HG02798 (cell line): ENCODE measurements around the gene ZFAND6.
"Not testable (repeated sequence)": the region's sequence is repeated elsewhere in the genome, so short reads cannot be mapped to it uniquely, and the experiment has no call there.

ENCODE experiments used
- ATAC-seq: cut with Tn5 transposase; IDR thresholded peaks from one replicate; pipeline ENCODE4 v1.9.1; 2021; ENCODE audit warnings: mild to moderate bottlenecking; ENCODE audit not compliant: unreplicated experiment, poor library complexity

The ZFAND6 gene

DNA sequence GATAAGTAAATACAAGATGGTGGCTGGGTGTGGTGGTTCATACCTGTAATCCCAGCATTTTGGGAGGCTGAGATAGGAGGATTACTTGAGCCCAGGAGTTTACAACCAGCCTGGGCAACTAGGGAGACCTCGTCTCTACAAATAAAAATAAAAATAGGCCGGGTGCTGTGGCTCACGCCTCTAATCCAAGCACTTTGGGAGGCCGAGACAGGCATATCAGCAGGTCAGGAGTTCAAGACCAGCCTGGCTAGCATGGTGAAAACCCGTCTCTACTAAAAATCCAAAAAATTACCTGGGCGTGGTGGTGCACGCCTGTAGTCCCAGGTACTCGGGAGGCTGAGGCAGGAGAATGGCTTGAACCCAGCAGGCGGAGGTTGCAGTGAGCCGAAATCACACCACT is 14.3 kb upstream of the ZFAND6 start:
- not testable (repeated sequence) for ATAC-seq

DNA sequence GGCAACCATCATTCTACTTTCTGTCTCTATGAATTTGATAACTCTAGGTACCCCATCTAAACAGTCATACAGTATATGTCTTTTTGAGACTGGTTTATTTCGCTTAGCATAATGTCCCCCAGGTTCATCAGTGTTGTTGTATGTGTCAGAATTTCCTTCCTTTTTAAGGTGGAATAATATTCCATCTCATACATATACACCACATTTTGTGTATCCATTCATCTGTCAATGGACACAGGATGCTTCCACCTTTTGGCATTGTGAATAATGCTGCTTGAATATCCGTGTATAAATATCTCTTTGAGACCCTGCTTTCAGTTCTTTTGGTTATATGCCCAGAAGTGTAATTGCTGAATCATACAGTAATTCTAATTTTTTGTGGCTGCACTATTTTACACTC is 10.4 kb upstream of the ZFAND6 start:
- no peak for ATAC-seq

DNA sequence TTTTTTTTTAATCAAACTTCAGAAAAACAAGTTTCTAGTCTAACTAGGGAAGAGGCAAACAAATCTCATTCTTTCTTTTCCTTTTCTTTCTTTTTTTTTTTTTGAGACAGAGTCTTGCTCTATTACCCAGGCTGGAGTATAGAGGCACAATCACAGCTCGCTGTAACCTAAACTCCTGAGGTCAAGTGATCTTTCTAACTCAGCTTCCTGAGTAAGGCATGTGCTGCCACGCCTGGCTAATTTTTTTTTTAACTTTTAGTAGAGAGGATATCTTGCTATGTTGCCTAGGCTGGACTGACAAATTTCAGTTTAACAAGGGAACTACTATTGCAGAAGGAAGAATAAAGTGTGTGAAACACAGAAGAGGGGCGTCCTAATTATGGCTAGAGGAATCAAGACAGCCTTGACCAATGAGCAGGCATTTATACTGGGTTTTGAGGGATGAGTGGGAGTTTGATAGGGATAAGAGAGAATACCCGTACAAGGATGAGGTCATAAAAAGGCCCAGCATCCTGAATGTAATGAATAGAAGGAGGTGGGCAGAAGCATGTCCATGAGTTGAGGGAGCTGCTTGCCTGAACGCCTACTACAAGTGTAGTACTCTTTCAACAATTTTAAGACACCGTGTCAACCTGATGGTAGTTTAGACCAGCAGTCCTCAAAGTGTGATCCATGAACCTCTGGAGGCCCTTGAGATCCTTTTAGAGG is 6.7 kb upstream of the ZFAND6 start:
- ATAC-seq: no peak

DNA sequence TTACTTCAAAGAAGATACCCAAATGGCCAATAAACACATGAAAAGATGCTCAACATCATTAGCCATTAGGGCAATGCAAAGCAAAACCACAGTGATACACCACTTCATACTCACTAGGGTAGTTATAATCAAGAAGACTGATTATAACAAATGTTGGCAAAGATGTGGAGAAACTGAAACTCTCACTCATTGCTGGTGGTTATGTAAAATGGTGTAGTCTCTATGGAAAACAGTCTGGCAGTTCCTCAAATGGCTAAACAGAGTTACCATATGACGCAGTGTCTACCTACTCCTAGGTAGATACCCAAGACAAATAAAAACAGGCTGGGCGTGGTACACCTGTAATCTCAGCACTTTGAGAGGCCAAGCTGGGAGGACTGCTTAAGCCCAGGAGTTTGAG is 3.5 kb upstream of the ZFAND6 start:
- no peak for ATAC-seq

DNA sequence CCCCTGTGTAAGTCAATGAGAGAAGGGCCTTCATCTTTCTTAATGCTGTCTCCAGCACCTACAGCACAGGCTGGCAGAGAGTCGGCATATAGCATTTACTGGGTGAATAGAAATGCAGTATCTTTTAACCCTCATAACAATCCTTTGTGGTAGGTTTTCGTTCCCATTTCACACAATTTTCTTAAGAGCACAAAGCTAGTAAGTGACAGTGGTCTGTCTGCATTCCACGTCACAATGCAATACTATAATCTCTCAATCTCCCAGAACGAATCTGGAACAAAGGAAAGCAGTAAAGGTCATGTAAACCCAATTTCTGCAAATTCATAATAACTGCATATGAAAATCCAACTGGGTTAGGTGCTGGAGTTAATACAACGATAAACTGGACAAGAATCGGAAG is 1.4 kb upstream of the ZFAND6 start:
- ATAC-seq: no peak

DNA sequence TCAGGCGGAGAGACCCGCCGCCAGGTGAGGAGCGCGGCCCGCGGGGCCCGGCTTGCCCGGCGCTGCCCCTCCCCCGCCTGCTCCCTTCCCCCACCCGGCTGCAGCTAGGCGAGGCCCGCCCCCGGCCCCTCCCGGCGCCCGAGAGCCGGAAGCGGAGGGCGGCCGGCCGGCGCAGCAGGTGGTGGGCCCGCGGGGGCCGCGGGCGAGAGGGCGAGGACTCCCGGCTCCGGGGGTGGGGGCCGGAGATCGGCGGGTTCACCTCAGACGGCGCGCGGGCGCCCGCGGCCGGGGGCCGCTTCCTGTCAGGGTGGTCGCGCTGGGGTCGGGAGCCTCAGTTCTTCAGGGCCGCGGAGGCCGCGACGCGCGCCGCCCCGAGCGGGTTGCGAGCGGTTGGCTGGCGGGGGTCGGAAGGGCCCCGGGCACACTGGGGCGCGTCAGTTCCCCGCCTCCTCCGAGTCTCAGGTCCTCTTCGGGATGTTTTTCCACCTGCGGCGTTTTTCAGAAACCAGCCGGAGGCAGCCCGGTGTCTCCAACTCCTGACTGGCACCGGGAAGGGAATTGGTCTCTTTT is 395 bp downstream of the ZFAND6 start:
- ATAC-seq: peak; percentile 60

DNA sequence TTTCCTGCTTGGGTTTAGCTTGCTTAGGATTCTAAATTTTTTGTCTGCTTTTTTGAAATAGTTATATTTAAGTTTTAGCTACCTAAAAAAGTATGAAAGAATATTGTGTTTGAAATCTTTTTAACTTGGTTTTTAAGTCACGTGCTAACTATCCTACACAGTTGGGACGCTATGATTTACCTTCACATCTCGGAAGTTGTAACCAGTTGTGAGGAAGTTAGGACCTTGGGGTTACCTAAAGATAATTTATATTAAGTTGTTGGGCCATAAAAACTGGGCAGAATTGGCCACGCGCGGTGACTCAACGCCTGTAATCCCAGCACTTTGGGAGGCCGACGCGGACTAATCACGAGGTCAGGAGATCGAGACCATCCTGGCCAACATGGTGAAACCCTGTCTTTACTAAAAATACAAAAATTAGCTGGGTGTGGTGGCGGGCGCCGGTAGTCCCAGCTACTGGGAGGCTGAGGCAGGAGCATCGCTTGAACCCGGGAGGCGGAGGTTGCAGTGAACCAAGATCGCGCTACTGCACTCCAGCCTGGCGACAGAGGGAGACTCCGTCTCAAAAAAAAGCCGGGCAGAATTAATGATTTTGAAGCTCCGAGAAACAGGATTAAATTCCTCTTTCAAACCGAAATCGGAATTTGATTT is 1.0 kb downstream of the ZFAND6 start:
- ATAC-seq: no peak

DNA sequence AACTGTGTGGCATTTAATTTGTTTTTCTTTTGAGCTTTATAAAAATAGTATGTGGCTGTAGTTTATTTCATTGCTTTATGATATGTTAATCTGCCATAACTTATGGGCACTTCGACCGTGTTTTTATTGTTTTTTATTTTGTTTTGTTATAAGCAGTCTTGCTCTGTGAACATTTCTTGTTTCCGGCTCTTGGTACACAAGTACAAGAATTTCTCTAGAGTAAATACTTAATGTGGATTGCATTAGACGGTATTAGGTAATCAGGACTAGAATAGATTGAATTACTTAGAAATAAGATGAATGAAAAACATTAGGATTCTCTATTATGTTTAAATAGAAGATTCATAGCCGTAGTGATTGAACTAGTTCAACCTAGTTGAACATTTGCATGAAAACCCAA is 2.1 kb downstream of the ZFAND6 start:
- ATAC-seq: no peak

DNA sequence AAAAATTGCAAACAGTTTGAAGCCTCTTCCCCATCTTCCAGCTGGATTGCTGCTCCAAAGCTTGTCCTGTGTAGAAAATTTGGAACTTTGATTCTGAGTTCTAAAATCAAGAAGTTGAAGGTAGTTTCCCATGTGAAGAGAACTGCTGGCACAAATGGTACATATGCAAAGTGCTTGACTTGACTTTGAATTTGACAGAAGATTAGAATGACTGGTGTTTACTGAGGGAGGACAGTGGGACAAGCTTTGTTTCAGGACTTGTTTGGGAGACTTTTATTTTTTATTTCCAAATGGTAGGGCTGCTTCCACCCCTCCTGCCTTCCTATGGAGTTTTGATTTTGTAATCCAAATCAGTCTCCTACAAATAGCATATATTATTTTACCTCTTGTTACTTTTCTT is 7.4 kb downstream of the ZFAND6 start:
- ATAC-seq: no peak

DNA sequence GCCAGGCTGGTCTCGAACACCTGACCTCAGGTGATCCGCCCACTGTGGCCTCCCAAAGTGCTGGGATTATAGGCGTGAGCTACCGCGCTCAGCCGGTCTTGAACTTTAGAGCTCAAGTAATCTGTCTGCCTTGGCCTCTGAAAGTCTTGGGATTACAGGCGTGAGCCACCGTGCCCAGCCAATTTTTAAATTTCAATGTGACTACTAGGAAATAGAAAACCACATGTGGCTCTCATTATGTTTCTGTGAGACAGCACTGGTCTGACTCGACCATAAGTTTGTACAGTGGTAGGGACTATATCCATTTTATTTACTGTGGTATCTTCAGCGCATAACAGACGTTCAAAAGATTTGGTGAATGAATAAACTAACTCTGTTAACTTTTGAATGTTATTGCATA is 9.1 kb downstream of the ZFAND6 start:
- ATAC-seq: no peak

DNA sequence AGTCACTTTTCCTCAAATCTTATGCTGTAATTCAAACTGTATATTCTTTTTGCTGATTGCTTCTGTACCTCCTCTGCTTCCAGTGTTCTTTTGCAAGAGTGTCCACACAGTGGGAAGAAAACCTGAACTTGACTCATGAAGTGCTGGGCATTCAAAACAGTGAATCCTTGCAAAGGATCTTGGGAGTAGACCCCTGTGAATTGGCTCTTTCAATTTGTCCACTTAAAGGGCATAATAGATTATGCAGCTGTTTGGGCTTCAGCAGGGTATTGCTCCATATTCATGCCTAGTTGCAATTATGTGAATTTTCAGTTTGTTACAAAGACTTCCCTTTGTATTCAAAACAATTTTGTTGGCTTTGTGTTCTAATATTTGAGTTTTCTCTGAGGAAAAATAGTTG is 11.4 kb downstream of the ZFAND6 start:
- no peak for ATAC-seq

DNA sequence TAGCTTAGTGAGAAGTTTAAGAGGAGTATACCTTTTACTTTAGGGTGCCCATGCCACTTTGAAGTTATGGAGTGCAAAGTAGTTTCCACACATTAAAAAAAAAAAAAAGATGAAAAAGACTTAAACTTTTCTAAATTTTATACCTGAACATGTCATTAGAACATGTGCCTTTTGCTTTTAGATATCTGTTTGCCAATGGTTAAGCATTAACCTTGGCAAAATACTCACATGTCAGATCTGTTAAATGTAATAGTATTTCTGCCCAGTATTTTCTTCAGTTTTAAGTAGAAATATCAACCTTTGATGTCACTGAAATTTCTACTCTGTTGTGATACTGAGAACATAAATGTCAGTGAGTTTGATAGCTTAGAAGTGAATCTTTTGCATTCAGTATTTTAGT is 12.2 kb downstream of the ZFAND6 start:
- ATAC-seq: no peak

DNA sequence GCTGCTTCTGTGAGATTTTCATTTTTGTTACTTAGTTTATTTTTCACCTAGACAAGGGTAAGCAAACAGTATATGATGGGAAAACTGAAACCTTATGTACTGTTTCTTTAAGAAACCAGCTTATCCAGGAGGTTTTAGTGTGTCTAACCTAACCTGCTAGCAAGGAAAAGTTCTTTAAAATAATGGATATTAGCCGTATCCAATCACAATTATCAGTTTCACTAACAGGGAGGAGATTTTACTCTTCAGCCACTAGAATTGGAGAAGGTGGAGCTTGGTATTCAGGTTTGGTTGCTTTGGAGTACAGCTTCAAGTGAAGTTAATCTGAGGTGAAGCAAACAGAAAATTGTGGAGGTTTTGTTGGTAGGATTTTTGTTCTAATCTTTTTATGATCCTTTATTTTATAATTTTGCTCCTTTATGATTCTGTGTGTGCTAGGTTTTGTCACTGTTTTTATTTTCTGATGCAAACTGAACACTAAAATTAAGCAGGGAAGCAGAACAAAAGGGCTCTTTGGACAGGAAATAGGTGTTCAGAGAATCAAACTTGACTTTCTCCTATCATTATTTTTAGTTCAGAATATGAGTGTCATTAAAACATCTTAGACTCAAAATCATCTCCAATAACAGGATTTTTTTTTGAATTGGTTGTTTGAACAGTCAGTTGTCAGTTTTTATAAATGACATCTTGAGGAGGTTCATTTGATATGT is 13.0 kb downstream of the ZFAND6 start:
- ATAC-seq: peak; percentile 83

DNA sequence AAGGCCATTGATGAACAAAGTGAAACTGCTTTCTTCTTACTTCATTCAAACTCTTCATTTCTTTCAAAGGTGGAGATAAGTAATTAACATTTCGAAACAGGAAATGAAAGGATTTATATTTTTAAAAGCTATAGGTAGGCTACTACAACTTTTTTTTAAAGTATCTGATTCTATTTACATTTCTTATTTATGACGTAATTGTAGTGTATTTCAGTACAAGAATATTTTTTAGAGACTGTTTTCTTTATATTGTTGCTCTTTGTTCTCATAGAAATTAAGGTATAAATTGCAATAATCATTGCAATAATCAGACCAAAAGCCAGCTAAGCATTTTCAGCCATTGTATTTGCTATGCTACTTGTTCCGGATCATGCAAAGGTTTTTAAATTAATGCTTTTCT is 13.7 kb downstream of the ZFAND6 start:
- ATAC-seq: no peak

DNA sequence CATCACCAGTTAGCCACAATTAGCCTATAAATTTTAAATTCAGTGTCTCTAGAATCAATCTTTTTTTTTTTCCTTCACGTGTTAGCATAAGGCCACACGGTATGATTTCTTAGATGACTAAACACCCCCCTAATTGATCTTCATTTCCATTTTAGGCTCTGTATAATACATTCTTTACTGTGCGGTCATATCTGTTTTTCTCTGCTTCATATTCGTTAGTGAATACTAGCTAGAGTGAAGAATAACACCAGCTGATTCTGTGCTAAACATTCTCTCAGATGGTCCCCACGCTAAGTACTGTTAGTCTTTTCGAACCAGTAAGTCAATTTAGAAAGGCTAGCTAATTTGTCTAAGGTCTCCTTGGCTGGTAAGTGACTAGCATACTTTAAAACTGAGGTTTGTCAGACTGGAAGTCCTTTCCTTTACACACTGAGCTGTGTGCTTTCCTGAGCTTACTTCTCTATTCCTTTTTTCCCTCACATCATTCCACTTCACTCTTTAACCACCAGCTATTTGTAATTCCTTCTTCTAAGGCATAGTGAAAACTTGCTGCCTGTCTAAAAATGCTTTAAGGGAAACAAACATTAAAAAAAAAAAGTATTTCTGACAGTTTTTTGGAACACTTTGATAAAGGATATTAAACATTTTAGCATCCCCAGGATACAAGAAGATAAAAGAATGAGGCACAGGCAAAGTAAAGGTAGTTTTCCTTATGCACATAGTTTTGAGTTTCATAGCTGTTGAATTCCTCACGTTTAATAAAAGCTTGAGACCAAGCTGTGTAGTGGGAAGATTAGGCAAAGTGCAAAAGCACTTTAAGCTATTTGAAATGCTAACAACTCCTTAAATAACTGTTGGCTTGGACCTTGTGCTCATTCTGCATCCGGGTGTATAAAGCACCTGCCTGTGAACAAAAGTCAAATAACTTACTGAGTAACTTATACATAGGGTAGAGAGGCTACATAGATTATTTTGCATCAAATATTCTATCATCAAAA is 17.1 kb downstream of the ZFAND6 start:
- no peak for ATAC-seq

DNA sequence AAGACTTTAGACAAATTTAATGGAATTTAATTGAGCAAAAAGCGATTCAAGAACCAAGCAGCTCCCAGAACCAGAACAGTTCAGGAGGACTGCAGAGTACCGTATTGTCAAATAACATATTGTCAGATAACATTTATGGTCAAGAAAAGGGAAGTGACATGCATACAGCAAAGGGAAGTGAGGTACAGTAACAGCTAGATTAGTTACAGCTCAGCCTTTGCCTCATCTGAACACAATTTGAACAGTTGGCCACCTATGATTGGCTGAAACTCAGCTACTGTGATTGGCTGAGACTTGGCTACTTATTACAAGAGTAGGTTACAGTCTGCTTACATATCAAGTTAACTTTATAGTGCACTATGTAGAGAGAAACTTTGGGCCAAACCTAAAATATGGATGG is 21.9 kb downstream of the ZFAND6 start:
- no peak for ATAC-seq

DNA sequence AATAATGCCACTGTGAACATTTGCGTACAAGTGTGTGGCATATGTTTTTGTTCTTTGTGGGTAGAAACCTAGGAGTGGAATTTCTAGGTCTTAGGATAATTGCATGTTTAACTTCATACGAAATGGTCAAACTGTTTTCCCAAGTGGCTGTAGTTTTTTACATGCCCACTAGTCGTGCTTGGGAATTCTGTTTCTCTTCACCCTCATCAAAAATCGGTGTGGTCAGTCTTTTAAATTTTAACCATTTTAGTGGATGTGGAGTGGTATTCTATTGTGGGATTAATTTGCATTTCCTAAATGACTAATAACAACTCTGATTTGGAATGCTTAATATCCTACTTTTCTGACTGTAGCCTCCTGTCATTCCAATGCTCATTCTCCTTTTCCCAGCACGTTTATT is 27.6 kb downstream of the ZFAND6 start:
- ATAC-seq: no peak

DNA sequence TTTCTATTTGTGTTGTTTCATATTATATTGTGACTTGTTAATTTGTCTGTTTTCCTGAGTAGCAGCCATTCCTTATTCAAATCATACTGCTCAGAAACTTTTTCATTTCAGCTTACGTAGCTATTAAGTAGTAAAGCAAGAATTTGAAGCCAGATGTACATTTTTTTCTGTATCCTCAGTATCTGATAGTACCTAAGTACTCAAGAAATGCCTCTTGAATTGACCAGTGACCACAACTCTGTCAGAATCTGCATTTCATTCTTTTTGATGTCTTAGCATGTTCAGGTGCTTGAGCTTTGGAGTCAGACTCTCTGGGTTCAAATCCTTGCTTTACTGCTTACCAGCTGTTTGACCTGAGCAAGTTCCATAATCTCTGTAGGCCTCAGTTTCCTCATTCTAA is 30.6 kb downstream of the ZFAND6 start:
- no peak for ATAC-seq

DNA sequence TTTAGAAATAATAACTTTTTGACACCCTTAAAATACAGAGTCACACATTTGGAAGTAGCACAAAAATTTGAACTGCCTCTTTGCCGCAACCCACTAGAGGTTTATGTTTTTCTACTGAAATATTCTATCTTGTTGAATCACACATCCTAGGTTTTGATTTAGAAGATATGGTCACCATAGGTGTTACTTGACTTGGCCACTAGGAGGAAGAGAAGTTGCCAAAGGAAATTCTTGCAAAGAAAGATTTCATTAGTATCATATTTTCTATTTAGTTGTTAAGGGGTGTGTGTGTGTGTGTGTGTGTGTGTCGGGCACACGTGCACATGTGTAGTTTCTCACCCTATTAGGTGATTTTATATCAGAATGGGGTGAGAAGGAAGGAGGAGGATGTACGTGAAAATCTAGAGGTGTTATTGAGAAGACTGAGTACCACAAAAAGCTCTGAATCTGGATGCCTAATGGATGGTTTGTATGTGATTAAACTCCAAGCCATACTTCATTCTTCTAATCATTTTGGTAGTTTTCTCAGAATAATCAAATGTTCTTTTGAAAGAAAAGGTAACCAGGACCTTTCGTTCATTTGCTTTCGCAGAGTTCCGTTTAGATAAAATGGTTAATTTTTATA is 31.5 kb downstream of the ZFAND6 start:
- no peak for ATAC-seq
